ENCODE data around the gene UPF3A. TPM values are rescaled to one million over a fixed set of nuclear protein-coding genes. Genes with fewer than 3 reads are reported as not detected.
"Not testable (repeated sequence)": the region's sequence is repeated elsewhere in the genome, so short reads cannot be mapped to it uniquely, and the experiment has no call there.

UPF3A gene
- total RNA-seq, 1 donor from 2014 or later = 43.6 TPM

- no peak for DNase-seq (ENCODE audit: low spot score in 2 of 2)
Measured at GRCh38 chr13:114263578-114263977, 17.8 kb upstream of the UPF3A start.

GRCh38 chr13:114264313-114264712 is 17.1 kb upstream of the UPF3A start:
- not testable (repeated sequence) for FAIRE-seq; DNase-seq (ENCODE audit: low spot score in 2 of 2)

More at GRCh38 chr13:114263578-114263977, 17.8 kb upstream of the UPF3A start:
- FAIRE-seq = no peak

- FAIRE-seq = no peak
- no peak for DNase-seq (ENCODE audit: low spot score in 2 of 2)
Measured at GRCh38 chr13:114264886-114265611, 16.4 kb upstream of the UPF3A start.

GRCh38 chr13:114266241-114266640 is 15.2 kb upstream of the UPF3A start:
- no peak for FAIRE-seq
- no peak for DNase-seq (ENCODE audit: low spot score in 2 of 2)

- FAIRE-seq = no peak
- no peak for DNase-seq (ENCODE audit: low spot score in 2 of 2)
Measured at GRCh38 chr13:114268344-114269280, 12.8 kb upstream of the UPF3A start.

GRCh38 chr13:114269281-114269770 is 12.1 kb upstream of the UPF3A start:
- DNase-seq (ENCODE audit: low spot score in 2 of 2) = no peak
- no peak for FAIRE-seq

GRCh38 chr13:114272977-114273376 is 8.4 kb upstream of the UPF3A start:
- no peak for DNase-seq (ENCODE audit: low spot score in 2 of 2)

GRCh38 chr13:114275304-114275703 is 6.1 kb upstream of the UPF3A start:
- FAIRE-seq (no peak), DNase-seq (ENCODE audit: low spot score in 2 of 2) (no peak)

More at GRCh38 chr13:114272977-114273376, 8.4 kb upstream of the UPF3A start:
- FAIRE-seq = no peak

- DNase-seq (ENCODE audit: low spot score in 2 of 2) (no peak), FAIRE-seq (no peak)
Measured at GRCh38 chr13:114279146-114279545, 2.3 kb upstream of the UPF3A start.

- FAIRE-seq (no peak), DNase-seq (ENCODE audit: low spot score in 2 of 2) (no peak)
Measured at GRCh38 chr13:114279758-114280355, 1.5 kb upstream of the UPF3A start.

GRCh38 chr13:114282041-114282670 is 755 bp downstream of the UPF3A start:
- no peak for FAIRE-seq
- DNase-seq (ENCODE audit: low spot score in 2 of 2) = peak; percentile 48 to 60

GRCh38 chr13:114283576-114283975 is 2.2 kb downstream of the UPF3A start:
- no peak for FAIRE-seq
- no peak for DNase-seq (ENCODE audit: low spot score in 2 of 2)

- no peak for DNase-seq (ENCODE audit: low spot score in 2 of 2)
Measured at GRCh38 chr13:114284680-114285079, 3.3 kb downstream of the UPF3A start.

GRCh38 chr13:114285166-114285808 is 3.9 kb downstream of the UPF3A start:
- DNase-seq (ENCODE audit: low spot score in 2 of 2) = no peak
- FAIRE-seq = no peak

More at GRCh38 chr13:114284680-114285079, 3.3 kb downstream of the UPF3A start:
- FAIRE-seq = no peak

GRCh38 chr13:114286808-114287207 is 5.4 kb downstream of the UPF3A start:
- FAIRE-seq = no peak
- no peak for DNase-seq (ENCODE audit: low spot score in 2 of 2)

- FAIRE-seq (no peak), DNase-seq (ENCODE audit: low spot score in 2 of 2) (no peak)
Measured at GRCh38 chr13:114288157-114288591, 6.8 kb downstream of the UPF3A start.

- DNase-seq (ENCODE audit: low spot score in 2 of 2) = no peak
- no peak for FAIRE-seq
Measured at GRCh38 chr13:114296448-114296847, 15.0 kb downstream of the UPF3A start.

GRCh38 chr13:114296902-114297301 is 15.5 kb downstream of the UPF3A start:
- no peak for FAIRE-seq
- no peak for DNase-seq (ENCODE audit: low spot score in 2 of 2)

- DNase-seq (ENCODE audit: low spot score in 2 of 2) (no peak), FAIRE-seq (no peak)
Measured at GRCh38 chr13:114298866-114299265, 17.5 kb downstream of the UPF3A start.

Data from frontal cortex (tissue), 4 donors.